ENCODE measurements around the gene FETUB. TPM values are rescaled to one million over a fixed set of nuclear protein-coding genes. Genes with fewer than 3 reads are reported as not detected.

FETUB gene
- total and polyA plus RNA-seq, 3 donors from 2014 or later: 0.79 to 2.4 TPM; not detected in 1

- H3K36me3 ChIP-seq (ENCODE audit: low read depth, missing control alignments): no peaks in the 10 kb centered on the region
- DNase-seq: no peak
- no peak overlapping the region for H3K27ac ChIP-seq
- intact Hi-C loops (cut with DNase I; ENCODE audit: low total_unique reads): no loop called here
- TF ChIP-seq CTCF (IDR thresholded peaks at IDR 0.05) (no peak), POLR2A (IDR thresholded peaks at IDR 0.05) (no peak)
- no peaks in the 10 kb centered on the region for H3K9me3 ChIP-seq
- H3K4me1 ChIP-seq: no peaks in the 10 kb centered on the region
- WGBS, 2 donors: 84 to 96% methylated on average over 3 of the region's 3 CpGs
- no peak overlapping the region for H3K4me3 ChIP-seq
- H3K27me3 ChIP-seq: no peaks in the 10 kb centered on the region
These were observed 11.5 kb downstream of the FETUB start for GRCh38 chr3:186651678-186652215.

- no peaks in the 10 kb centered on the region for H3K9me3 ChIP-seq
- DNase-seq: no peak
- H3K4me1 ChIP-seq: no peaks in the 10 kb centered on the region
- TF ChIP-seq CTCF (IDR thresholded peaks at IDR 0.05): no peak
- no peak for TF ChIP-seq POLR2A (IDR thresholded peaks at IDR 0.05)
- 61 to 74% methylated on average over 6 to 7 of the region's 7 CpGs for WGBS, 2 donors
- no peaks in the 10 kb centered on the region for H3K36me3 ChIP-seq (ENCODE audit: low read depth, missing control alignments)
- intact Hi-C loops (cut with DNase I; ENCODE audit: low total_unique reads): no loop called here
- H3K4me3 ChIP-seq: no peak overlapping the region
- H3K27me3 ChIP-seq: no peaks in the 10 kb centered on the region
- no peak overlapping the region for H3K27ac ChIP-seq
These were observed 13.0 kb downstream of the FETUB start for GRCh38 chr3:186653080-186653707.

GRCh38 chr3:186653984-186654383, 13.8 kb downstream of the FETUB start:
- 45 to 68% methylated on average over 6 of the region's 6 CpGs for WGBS, 2 donors
- intact Hi-C loops (cut with DNase I; ENCODE audit: low total_unique reads): no loop called here
- Histone ChIP-seq H3K4me1 (no peaks in the 10 kb centered on the region), H3K9me3 (no peaks in the 10 kb centered on the region), H3K27ac (no peak overlapping the region), H3K4me3 (no peak overlapping the region), H3K27me3 (no peaks in the 10 kb centered on the region), H3K36me3 (ENCODE audit: low read depth, missing control alignments) (no peaks in the 10 kb centered on the region)
- no peak for DNase-seq
- TF ChIP-seq CTCF (IDR thresholded peaks at IDR 0.05): no peak
- TF ChIP-seq POLR2A (IDR thresholded peaks at IDR 0.05): no peak

- H3K4me1 ChIP-seq: no peaks in the 10 kb centered on the region
- TF ChIP-seq POLR2A (IDR thresholded peaks at IDR 0.05): no peak
- TF ChIP-seq CTCF (IDR thresholded peaks at IDR 0.05): no peak
- 39 to 42% methylated on average over 7 of the region's 7 CpGs for WGBS, 2 donors
- H3K27me3 ChIP-seq: no peaks in the 10 kb centered on the region
- H3K9me3 ChIP-seq: no peaks in the 10 kb centered on the region
- no peak overlapping the region for H3K27ac ChIP-seq
- H3K36me3 ChIP-seq (ENCODE audit: low read depth, missing control alignments): no peaks in the 10 kb centered on the region
- no peak for DNase-seq
- H3K4me3 ChIP-seq: no peak overlapping the region
- intact Hi-C loops (cut with DNase I; ENCODE audit: low total_unique reads): no loop called here
These were observed 23.3 kb downstream of the FETUB start for GRCh38 chr3:186663361-186664118.

Data from testis (tissue), 3 donors.